ENCODE measurements around the gene FAF1.

DNA sequence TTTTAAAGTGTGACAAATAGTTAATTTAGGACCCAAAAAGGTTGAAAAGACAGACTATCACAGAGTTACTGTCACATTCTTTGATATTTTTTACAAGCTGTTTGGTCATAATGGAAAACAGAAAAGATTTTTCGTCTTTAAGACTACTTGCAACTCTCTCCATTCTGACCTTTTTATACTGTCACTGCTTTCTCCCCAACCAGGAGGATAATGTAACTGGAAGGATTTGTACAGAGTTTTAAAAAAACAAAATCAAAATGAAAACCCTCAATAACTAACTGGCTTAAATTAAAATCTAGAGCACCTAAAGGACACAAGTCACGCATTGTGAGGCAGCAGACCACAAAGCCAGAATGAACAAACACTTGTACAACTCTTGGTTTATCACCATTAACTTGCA, 257.7 kb downstream of the FAF1 start:
- TF ChIP-seq GATA3 (IDR thresholded peaks at IDR 0.05; ENCODE audit: low read depth, low read length): no peak
- no peak for TF ChIP-seq GATA2 (IDR thresholded peaks at IDR 0.05; ENCODE audit: low read depth, low read length)

Measured in SH-SY5Y (cell line).